PC-3 (cell line): ENCODE measurements around the gene APOD. TPM values are rescaled to one million over a fixed set of nuclear protein-coding genes. Genes with fewer than 3 reads are reported as not detected.

Experiments
- ATAC-seq: fragments of 200-7000 bp; cut with Tn5 transposase; 2 replicates; pipeline ENCODE4 v1.9.1; 2020; ENCODE audit warnings: mild to moderate bottlenecking, moderate library complexity
- BruUV-seq: library from RNA; stranded (reverse); fragments of 400-500 nt; replicated peaks from 2 replicates; lab custom pipeline; 2021; lab: Mats Ljungman, UMichigan
- CTCF ChIA-PET: fragments of 300-600 bp; sonication (Branson Sonifier 250); formaldehyde crosslinking; loops from one replicate; lab custom pipeline; 2022; ENCODE audit warnings: antibody characterized with exemption; lab: Charles Lee
- POLR2A ChIA-PET: fragments of 300-600 bp; sonication (Branson Sonifier 250); formaldehyde crosslinking; loops from one replicate; lab custom pipeline; 2022; ENCODE audit warnings: antibody characterized with exemption; ENCODE audit not compliant: unreplicated experiment; lab: Charles Lee
- DNase-seq: peaks from one replicate; pipeline ENCODE4 v3.0.0-alpha.2; 2015
- H2AFZ ChIP-seq: fragments of 300-600 bp; sonication (generic); 2 replicates; pipeline ENCODE4 v1.6.0; 2016; ENCODE audit warnings: antibody characterized with exemption, low read length
- H3F3A ChIP-seq: fragments of 300-600 bp; sonication (generic); one replicate; pipeline ENCODE4 v1.6.0; 2017; ENCODE audit warnings: antibody characterized with exemption, low read length, control low read depth, mild to moderate bottlenecking; ENCODE audit not compliant: unreplicated experiment
- H3K27ac ChIP-seq: fragments of 300-600 bp; sonication (generic); 2 replicates; pipeline ENCODE4 v1.5.1; 2016; ENCODE audit warnings: mild to moderate bottlenecking, low read length
- H3K27me3 ChIP-seq: fragments of 300-600 bp; sonication (generic); 2 replicates; pipeline ENCODE4 v1.6.1; 2016; ENCODE audit warnings: low read length, mixed read lengths
- H3K36me3 ChIP-seq: fragments of 300-600 bp; sonication (generic); 2 replicates; pipeline ENCODE4 v1.6.1; 2016; ENCODE audit warnings: low read depth, mixed run types, low read length, mixed read lengths
- H3K4me1 ChIP-seq: fragments of 300-600 bp; sonication (generic); 2 replicates; pipeline ENCODE4 v1.5.1; 2016; ENCODE audit warnings: low read length; ENCODE audit not compliant: insufficient read depth
- H3K4me2 ChIP-seq: fragments of 300-600 bp; sonication (generic); 2 replicates; pipeline ENCODE4 v1.6.0; 2016; ENCODE audit warnings: low read length
- H3K4me3 ChIP-seq: fragments of 300-600 bp; sonication (generic); 2 replicates; pipeline ENCODE4 v1.5.1; 2016; ENCODE audit warnings: mild to moderate bottlenecking, low read length, mixed read lengths
- H3K79me2 ChIP-seq: fragments of 300-600 bp; sonication (generic); 2 replicates; pipeline ENCODE4 v1.6.1; 2017; ENCODE audit warnings: low read length, mixed read lengths
- H3K9ac ChIP-seq: fragments of 300-600 bp; sonication (generic); 2 replicates; pipeline ENCODE4 v1.6.0; 2016; ENCODE audit warnings: mild to moderate bottlenecking, low read length
- H3K9me2 ChIP-seq: fragments of 300-600 bp; sonication (generic); replicated peaks from 2 replicates; pipeline ENCODE4 v1.6.1; 2016; ENCODE audit warnings: mixed run types, low read length, mixed read lengths
- H3K9me3 ChIP-seq: fragments of 300-600 bp; sonication (generic); 2 replicates; pipeline ENCODE4 v1.6.1; 2016; ENCODE audit warnings: low read length, mixed read lengths
- H4K20me1 ChIP-seq: fragments of 300-600 bp; sonication (generic); 2 replicates; pipeline ENCODE4 v1.6.1; 2016; ENCODE audit warnings: low read length, mixed read lengths
- CTCF ChIP-seq: fragments of 300-600 bp; sonication (generic); conservative IDR thresholded peaks from 2 replicates; pipeline ENCODE4 v1.5.1; 2017; ENCODE audit warnings: antibody characterized with exemption, low read depth, mild to moderate bottlenecking, low read length
- EZH2 ChIP-seq: fragments of 300-600 bp; sonication (generic); IDR thresholded peaks from one replicate; pipeline ENCODE4 v1.6.1; 2017; ENCODE audit warnings: antibody characterized with exemption, mild to moderate bottlenecking, low read length; ENCODE audit not compliant: unreplicated experiment
- EZH2phosphoT487 ChIP-seq: fragments of 300-600 bp; sonication (generic); IDR thresholded peaks from 2 replicates; pipeline ENCODE4 v1.6.1; 2018; ENCODE audit warnings: mild to moderate bottlenecking, antibody characterized with exemption, low read length, borderline replicate concordance
- intact Hi-C: fragments of 100-400 bp; cut with micrococcal nuclease; formaldehyde crosslinking; loops from 2 replicates; pipeline ENCODE4 v1.9.0; 2023
- total RNA-seq: library from RNA; depleted of rRNA; stranded (reverse); fragments of >200 nt; gene quantifications from 2 replicates; pipeline ENCODE4 v1.2.3, GENCODE V29; 2014

The APOD gene
- total RNA-seq, 1 experiment from 2014 or later: not detected

- no peak for TF ChIP-seq EZH2phosphoT487
- TF ChIP-seq CTCF: no peak
- no peak for TF ChIP-seq EZH2
- H3K9me3 ChIP-seq: no peaks in the 10 kb centered on the region
- POLR2A ChIA-PET: interaction anchor here (0.6 kb wide), 1 partner anchor 193 kb away, joined by 3 read pairs; no protein-coding TSS in a partner anchor
- intact Hi-C loops: loop anchor here (1.0 kb wide), 1 partner anchor 12 kb away; no protein-coding TSS in a partner anchor
- no peaks in the 10 kb centered on the region for H3F3A ChIP-seq
- H2AFZ ChIP-seq: peak overlapping the region; percentile 29; the same call in 1 of the 2 replicates
- peaks cover 19% of the 10 kb centered on the region for H3K79me2 ChIP-seq
- CTCF ChIA-PET: interaction anchor here (1.0 kb wide), 1 partner anchor 313 kb away, joined by 3 read pairs; no protein-coding TSS in a partner anchor
- H3K9ac ChIP-seq: no peak overlapping the region
- peak overlapping the region; percentile 54 for H3K4me3 ChIP-seq
- H3K4me1 ChIP-seq: peaks cover 22% of the 10 kb centered on the region
- H3K36me3 ChIP-seq: no peaks in the 10 kb centered on the region
- ATAC-seq (peak; percentile 69), DNase-seq (peak; percentile 98)
- H4K20me1 ChIP-seq: peaks cover 11% of the 10 kb centered on the region
- peak overlapping the region; percentile 77 for H3K4me2 ChIP-seq
- no peaks in the 10 kb centered on the region for H3K27me3 ChIP-seq
- H3K27ac ChIP-seq: peak overlapping the region; percentile 58
- H3K9me2 ChIP-seq: no peaks in the 10 kb centered on the region
- no TSS peak for BruUV-seq
Observed at GRCh38 chr3:195546130-195546560, 37.6 kb downstream of the APOD start.

GRCh38 chr3:195544634-195545033, 39.1 kb downstream of the APOD start:
- no peak overlapping the region for H2AFZ ChIP-seq
- H3K9ac ChIP-seq: no peak overlapping the region
- no peak for TF ChIP-seq EZH2
- no peak for TF ChIP-seq CTCF
- no peak for TF ChIP-seq EZH2phosphoT487

GRCh38 chr3:195544230-195544536, 39.6 kb downstream of the APOD start:
- Histone ChIP-seq H3K9me3 (no peaks in the 10 kb centered on the region), H3K27ac (no peak overlapping the region), H3K4me3 (no peak overlapping the region), H2AFZ (no peak overlapping the region), H3K9ac (no peak overlapping the region), H3K4me1 (peaks cover 38% of the 10 kb centered on the region), H4K20me1 (peaks cover 18% of the 10 kb centered on the region), H3K9me2 (no peaks in the 10 kb centered on the region), H3K4me2 (no peak overlapping the region), H3K79me2 (peaks cover 38% of the 10 kb centered on the region), H3F3A (no peaks in the 10 kb centered on the region), H3K27me3 (no peaks in the 10 kb centered on the region), H3K36me3 (no peaks in the 10 kb centered on the region)
- intact Hi-C loops: loop anchor here (5.0 kb wide), 1 partner anchor 272 kb away; the partner anchor contains the start of gene XXYLT1
- DNase-seq: no peak
- ChIA-PET POLR2A (no interaction called here), CTCF (no interaction called here)
- no peak for ATAC-seq
- no TSS peak for BruUV-seq
- TF ChIP-seq EZH2: no peak
- no peak for TF ChIP-seq EZH2phosphoT487
- no peak for TF ChIP-seq CTCF

More at GRCh38 chr3:195544634-195545033, 39.1 kb downstream of the APOD start:
- H3K27ac ChIP-seq: no peak overlapping the region
- no peaks in the 10 kb centered on the region for H3K27me3 ChIP-seq
- H3K9me2 ChIP-seq: no peaks in the 10 kb centered on the region
- ATAC-seq (no peak), DNase-seq (no peak)
- CTCF ChIA-PET: no interaction called here
- H3F3A ChIP-seq: no peaks in the 10 kb centered on the region
- H3K9me3 ChIP-seq: no peaks in the 10 kb centered on the region
- H3K4me2 ChIP-seq: no peak overlapping the region
- H3K4me3 ChIP-seq: no peak overlapping the region
- peaks cover 37% of the 10 kb centered on the region for H3K4me1 ChIP-seq
- no TSS peak for BruUV-seq
- peaks cover 18% of the 10 kb centered on the region for H4K20me1 ChIP-seq
- no peaks in the 10 kb centered on the region for H3K36me3 ChIP-seq
- peaks cover 34% of the 10 kb centered on the region for H3K79me2 ChIP-seq
- intact Hi-C loops: loop anchor here (5.0 kb wide), 1 partner anchor 272 kb away; the partner anchor contains the start of gene XXYLT1
- POLR2A ChIA-PET: no interaction called here
